Measurements from ENCODE around the gene MAGI1.

The MAGI1 gene

DNA sequence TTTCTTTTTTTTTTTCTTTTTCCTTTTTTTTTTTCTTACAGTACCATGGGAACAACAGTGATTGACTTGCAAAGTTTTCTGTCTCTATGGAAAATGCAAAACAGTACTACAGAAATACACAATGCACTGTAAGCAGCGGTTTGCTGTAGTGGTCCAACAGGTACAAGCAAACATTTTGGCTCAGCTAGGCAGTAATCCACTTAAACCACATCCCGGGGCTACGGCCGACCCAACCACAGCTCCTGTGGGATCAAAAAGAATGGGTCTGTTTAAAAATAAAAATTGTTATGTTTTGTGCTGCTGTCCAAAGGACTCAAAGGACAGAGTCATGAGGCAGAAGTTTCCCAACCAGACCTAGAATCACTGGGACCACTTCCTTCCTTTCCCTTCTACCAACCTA lies 683.8 kb downstream of the MAGI1 start:
- no peaks in the 10 kb centered on the region for H3K36me3 Mint-ChIP-seq
- no peak overlapping the region for H3K4me3 Mint-ChIP-seq
- no peak overlapping the region for H3K27ac Mint-ChIP-seq
- no peaks in the 10 kb centered on the region for H3K4me1 Mint-ChIP-seq (ENCODE audit: low read depth)
- peaks cover 21% of the 10 kb centered on the region for H3K27me3 Mint-ChIP-seq
- peaks cover 7% of the 10 kb centered on the region for H3K9me3 Mint-ChIP-seq (ENCODE audit: low read depth)

DNA sequence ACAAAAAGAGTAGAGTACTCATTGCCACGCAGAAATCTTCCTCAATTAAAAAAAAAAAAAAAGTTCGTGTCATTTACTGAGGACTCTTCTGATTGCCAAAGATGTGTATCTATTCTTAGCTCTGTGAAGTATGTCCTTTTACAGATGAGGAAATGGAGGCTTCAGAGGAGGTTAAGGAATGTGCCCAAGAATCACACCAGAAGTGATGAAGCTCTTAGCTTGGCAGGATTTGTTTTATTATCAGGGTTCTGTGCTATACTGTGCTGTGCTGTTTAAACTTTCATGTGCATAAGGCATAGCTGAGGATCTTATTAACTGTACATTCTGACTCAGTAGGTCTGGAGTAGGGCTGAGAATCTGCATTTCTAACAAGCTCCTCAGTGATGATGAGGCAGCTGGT lies 685.8 kb downstream of the MAGI1 start:
- no peaks in the 10 kb centered on the region for H3K4me1 Mint-ChIP-seq (ENCODE audit: low read depth)
- H3K9me3 Mint-ChIP-seq (ENCODE audit: low read depth) = no peaks in the 10 kb centered on the region
- no peaks in the 10 kb centered on the region for H3K36me3 Mint-ChIP-seq
- H3K27me3 Mint-ChIP-seq = peaks cover 18% of the 10 kb centered on the region
- H3K4me3 Mint-ChIP-seq = no peak overlapping the region
- no peak overlapping the region for H3K27ac Mint-ChIP-seq

- Mint-ChIP-seq H3K27me3 (peaks cover 12% of the 10 kb centered on the region), H3K36me3 (no peaks in the 10 kb centered on the region), H3K27ac (no peak overlapping the region), H3K4me3 (no peak overlapping the region), H3K9me3 (ENCODE audit: low read depth) (no peaks in the 10 kb centered on the region), H3K4me1 (ENCODE audit: low read depth) (no peaks in the 10 kb centered on the region)
Observed at GRCh38 chr3:65351753-65352152, 687.0 kb downstream of the MAGI1 start.

- no peak overlapping the region for H3K27ac Mint-ChIP-seq
- H3K27me3 Mint-ChIP-seq = peaks cover 12% of the 10 kb centered on the region
- no peaks in the 10 kb centered on the region for H3K9me3 Mint-ChIP-seq (ENCODE audit: low read depth)
- H3K36me3 Mint-ChIP-seq = no peaks in the 10 kb centered on the region
- H3K4me1 Mint-ChIP-seq (ENCODE audit: low read depth) = no peaks in the 10 kb centered on the region
- no peak overlapping the region for H3K4me3 Mint-ChIP-seq
Observed at GRCh38 chr3:65350801-65351476, 687.8 kb downstream of the MAGI1 start.

GRCh38 chr3:65348398-65348995 lies 690.2 kb downstream of the MAGI1 start:
- no peaks in the 10 kb centered on the region for H3K36me3 Mint-ChIP-seq
- peaks cover 3% of the 10 kb centered on the region for H3K27me3 Mint-ChIP-seq
- no peaks in the 10 kb centered on the region for H3K9me3 Mint-ChIP-seq (ENCODE audit: low read depth)
- H3K4me1 Mint-ChIP-seq (ENCODE audit: low read depth) = no peaks in the 10 kb centered on the region
- no peak overlapping the region for H3K27ac Mint-ChIP-seq
- no peak overlapping the region for H3K4me3 Mint-ChIP-seq

GRCh38 chr3:65347166-65347565 lies 691.6 kb downstream of the MAGI1 start:
- Mint-ChIP-seq H3K4me1 (ENCODE audit: low read depth) (no peaks in the 10 kb centered on the region), H3K4me3 (no peak overlapping the region), H3K27me3 (no peaks in the 10 kb centered on the region), H3K9me3 (ENCODE audit: low read depth) (peaks cover 3% of the 10 kb centered on the region), H3K36me3 (no peaks in the 10 kb centered on the region), H3K27ac (no peak overlapping the region)

DNA sequence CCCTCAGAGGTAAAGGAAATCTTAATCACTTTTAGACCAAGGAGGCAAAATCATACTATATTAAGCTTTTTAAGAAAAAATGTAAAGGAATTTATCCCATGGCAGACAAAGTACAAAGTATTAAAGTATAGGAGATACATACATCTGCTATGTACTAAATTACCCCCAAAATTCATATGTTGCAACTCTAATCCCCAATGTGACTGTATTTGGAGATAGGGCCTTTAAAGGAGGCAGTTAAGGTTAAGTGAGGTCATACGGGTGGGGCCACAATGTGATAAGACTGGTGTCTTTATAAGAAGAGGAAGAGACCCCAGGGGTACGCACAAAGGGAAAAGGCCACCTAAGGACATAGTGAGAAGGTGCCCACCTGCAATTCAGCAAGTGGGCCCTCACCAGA lies 693.9 kb downstream of the MAGI1 start:
- no peaks in the 10 kb centered on the region for H3K4me1 Mint-ChIP-seq (ENCODE audit: low read depth)
- H3K27ac Mint-ChIP-seq = no peak overlapping the region
- peaks cover 3% of the 10 kb centered on the region for H3K9me3 Mint-ChIP-seq (ENCODE audit: low read depth)
- H3K27me3 Mint-ChIP-seq = no peaks in the 10 kb centered on the region
- no peaks in the 10 kb centered on the region for H3K36me3 Mint-ChIP-seq
- H3K4me3 Mint-ChIP-seq = no peak overlapping the region

DNA sequence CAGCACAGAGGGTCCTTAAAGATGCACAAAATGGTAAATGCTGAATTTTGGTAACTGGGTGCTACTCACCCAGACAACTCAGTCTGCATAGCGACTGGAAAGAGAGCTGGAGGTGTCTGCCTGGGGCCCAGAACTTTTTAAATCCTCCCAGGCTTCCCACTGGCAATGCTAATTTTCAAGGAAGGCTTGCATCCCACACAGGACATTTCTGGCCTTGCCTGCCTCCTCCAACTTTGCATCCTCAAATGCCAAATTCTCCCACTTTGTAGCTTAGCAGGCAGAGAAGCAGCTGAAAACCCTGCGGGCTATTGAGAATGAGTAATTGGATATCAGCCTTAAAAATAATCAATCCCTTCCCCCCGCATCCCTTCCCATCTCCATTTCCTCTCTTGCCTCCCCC lies 694.3 kb downstream of the MAGI1 start:
- no peaks in the 10 kb centered on the region for H3K4me1 Mint-ChIP-seq (ENCODE audit: low read depth)
- H3K27ac Mint-ChIP-seq = no peak overlapping the region
- no peaks in the 10 kb centered on the region for H3K36me3 Mint-ChIP-seq

DNA sequence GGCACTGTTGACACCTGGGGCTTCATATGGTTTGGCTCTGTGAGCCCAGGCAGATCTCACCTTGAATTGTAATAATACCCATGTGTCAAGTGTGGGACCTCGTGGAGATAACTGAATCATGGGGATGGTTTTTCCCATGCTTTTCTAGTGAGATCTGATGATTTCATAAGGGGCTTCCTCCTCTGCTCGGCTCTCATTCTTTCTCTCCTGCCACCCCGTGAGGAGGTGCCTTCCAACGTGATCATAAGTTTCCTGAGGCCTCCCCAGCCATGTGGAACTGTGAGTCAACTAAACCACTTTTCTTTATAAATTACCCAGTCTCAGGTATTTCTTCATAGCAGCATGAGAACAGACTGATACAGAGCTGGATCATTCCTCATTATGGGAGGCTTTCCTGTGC lies 695.0 kb downstream of the MAGI1 start:
- Mint-ChIP-seq H3K4me1 (ENCODE audit: low read depth) (no peaks in the 10 kb centered on the region), H3K27ac (no peak overlapping the region), H3K9me3 (ENCODE audit: low read depth) (peaks cover 3% of the 10 kb centered on the region), H3K27me3 (no peaks in the 10 kb centered on the region), H3K4me3 (no peak overlapping the region), H3K36me3 (no peaks in the 10 kb centered on the region)

More for the DNA sequence above, 694.3 kb downstream of the MAGI1 start:
- no peak overlapping the region for H3K4me3 Mint-ChIP-seq
- peaks cover 3% of the 10 kb centered on the region for H3K9me3 Mint-ChIP-seq (ENCODE audit: low read depth)
- no peaks in the 10 kb centered on the region for H3K27me3 Mint-ChIP-seq

- Mint-ChIP-seq H3K9me3 (ENCODE audit: low read depth) (peaks cover 3% of the 10 kb centered on the region), H3K4me1 (ENCODE audit: low read depth) (no peaks in the 10 kb centered on the region), H3K27ac (no peak overlapping the region), H3K4me3 (no peak overlapping the region), H3K27me3 (no peaks in the 10 kb centered on the region), H3K36me3 (no peaks in the 10 kb centered on the region)
Observed at GRCh38 chr3:65343026-65343425, 695.7 kb downstream of the MAGI1 start.

DNA sequence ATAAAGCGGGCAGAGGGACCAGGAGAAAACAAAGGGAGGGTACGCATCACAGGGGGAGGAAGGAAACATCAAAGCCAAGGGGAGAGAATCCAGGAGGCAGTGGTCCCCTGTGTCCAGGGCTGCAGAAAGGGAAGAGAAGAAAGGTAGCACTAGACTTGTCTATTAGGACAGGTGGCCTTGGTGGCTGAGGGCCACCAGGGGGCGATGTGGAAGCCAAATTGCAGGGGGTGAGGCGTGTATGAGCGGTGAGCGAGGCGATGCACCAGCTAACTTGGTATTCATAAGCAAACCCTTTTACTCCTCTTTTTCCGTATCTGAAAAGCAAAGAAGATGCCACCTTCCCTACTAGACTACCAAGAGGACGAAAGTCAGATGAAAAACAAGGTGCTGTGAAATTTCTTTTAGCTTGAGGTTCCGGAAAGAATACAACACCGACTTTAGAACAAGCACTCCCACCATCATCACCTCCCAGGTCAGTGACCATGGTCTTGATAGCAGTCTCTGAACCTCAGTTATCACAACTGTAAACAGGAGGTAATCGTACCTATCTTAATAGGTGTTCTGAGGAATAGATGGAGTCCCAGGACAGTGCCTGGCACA lies 696.5 kb downstream of the MAGI1 start:
- Mint-ChIP-seq H3K4me1 (ENCODE audit: low read depth) (no peaks in the 10 kb centered on the region), H3K27me3 (no peaks in the 10 kb centered on the region), H3K4me3 (no peak overlapping the region), H3K27ac (no peak overlapping the region), H3K36me3 (no peaks in the 10 kb centered on the region), H3K9me3 (ENCODE audit: low read depth) (peaks cover 3% of the 10 kb centered on the region)

GRCh38 chr3:65339192-65339740 lies 699.5 kb downstream of the MAGI1 start:
- Mint-ChIP-seq H3K9me3 (ENCODE audit: low read depth) (peaks cover 3% of the 10 kb centered on the region), H3K27ac (no peak overlapping the region), H3K4me3 (no peak overlapping the region), H3K4me1 (ENCODE audit: low read depth) (no peaks in the 10 kb centered on the region), H3K27me3 (no peaks in the 10 kb centered on the region), H3K36me3 (no peaks in the 10 kb centered on the region)

- Mint-ChIP-seq H3K36me3 (no peaks in the 10 kb centered on the region), H3K4me3 (no peak overlapping the region), H3K27me3 (no peaks in the 10 kb centered on the region), H3K4me1 (ENCODE audit: low read depth) (no peaks in the 10 kb centered on the region), H3K27ac (no peak overlapping the region), H3K9me3 (ENCODE audit: low read depth) (peaks cover 3% of the 10 kb centered on the region)
Observed at GRCh38 chr3:65338571-65338970, 700.1 kb downstream of the MAGI1 start.

DNA sequence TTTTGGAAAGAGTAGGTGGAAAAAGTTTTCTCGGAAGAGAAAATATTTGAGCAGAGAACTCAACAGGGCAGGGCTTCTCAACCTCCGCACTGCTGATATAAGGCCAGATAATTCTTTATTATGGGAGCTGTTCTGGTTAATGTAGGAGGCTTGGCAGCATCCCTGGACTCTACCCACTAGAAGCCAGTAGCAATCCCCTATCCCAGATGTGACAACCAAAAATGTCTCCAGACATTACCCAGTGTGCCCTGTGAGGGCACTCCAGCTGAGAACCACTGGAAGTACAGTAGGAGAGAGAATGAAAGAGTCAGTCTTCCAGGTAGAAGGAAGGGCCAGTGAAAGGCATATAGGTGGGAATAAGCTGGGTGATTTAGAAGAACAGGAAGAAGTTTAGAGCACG lies 703.1 kb downstream of the MAGI1 start:
- Mint-ChIP-seq H3K27me3 (no peaks in the 10 kb centered on the region), H3K4me1 (ENCODE audit: low read depth) (no peaks in the 10 kb centered on the region), H3K9me3 (ENCODE audit: low read depth) (no peaks in the 10 kb centered on the region), H3K27ac (no peak overlapping the region), H3K36me3 (no peaks in the 10 kb centered on the region), H3K4me3 (no peak overlapping the region)

GRCh38 chr3:65334045-65334665 lies 704.6 kb downstream of the MAGI1 start:
- no peaks in the 10 kb centered on the region for H3K27me3 Mint-ChIP-seq
- H3K4me1 Mint-ChIP-seq (ENCODE audit: low read depth) = no peaks in the 10 kb centered on the region
- no peaks in the 10 kb centered on the region for H3K9me3 Mint-ChIP-seq (ENCODE audit: low read depth)
- H3K4me3 Mint-ChIP-seq = no peak overlapping the region
- H3K27ac Mint-ChIP-seq = no peak overlapping the region
- no peaks in the 10 kb centered on the region for H3K36me3 Mint-ChIP-seq
